Chondrocyte (in vitro differentiated cells): ENCODE results near the gene KTN1. TPM values are rescaled to one million over a fixed set of nuclear protein-coding genes. Genes with fewer than 3 reads are reported as not detected.

Experiments used
- DNase-seq: peaks from one replicate; pipeline ENCODE4 v3.0.0; 2021; ENCODE audit warnings: mixed read lengths, low spot score
- H3K27ac Mint-ChIP-seq: one replicate; pipeline ENCODE4 v1.8.0; 2021; ENCODE audit warnings: mild to moderate bottlenecking, moderate library complexity, mixed read lengths; ENCODE audit not compliant: unreplicated experiment
- H3K27me3 Mint-ChIP-seq: 2 replicates; pipeline ENCODE4 v1.8.0; 2021; ENCODE audit warnings: low read depth, mixed read lengths
- H3K36me3 Mint-ChIP-seq: 2 replicates; pipeline ENCODE4 v1.8.0; 2021; ENCODE audit warnings: low read depth, mixed read lengths
- H3K4me1 Mint-ChIP-seq: 2 replicates; pipeline ENCODE4 v1.8.0; 2021; ENCODE audit warnings: low read depth, mild to moderate bottlenecking, mixed read lengths
- H3K4me3 Mint-ChIP-seq: one replicate; pipeline ENCODE4 v1.8.0; 2021; ENCODE audit warnings: mild to moderate bottlenecking, moderate library complexity, mixed read lengths; ENCODE audit not compliant: unreplicated experiment
- H3K9me3 Mint-ChIP-seq: 2 replicates; pipeline ENCODE4 v1.8.0; 2021; ENCODE audit warnings: low read depth, mixed read lengths
- CTCF ChIP-seq: fragments of 200-600 bp; sonication (generic); IDR thresholded peaks from 2 replicates; pipeline ENCODE4 v1.5.0; 2021; ENCODE audit warnings: antibody characterized with exemption, mild to moderate bottlenecking, moderate library complexity
- total RNA-seq: library from RNA; stranded (reverse); gene quantifications from 3 replicates; pipeline ENCODE4 v1.2.1, GENCODE V29; 2021

Gene KTN1
- total RNA-seq, 1 donor from 2014 or later = 137 TPM

GRCh38 chr14:55578511-55578910 is 1.5 kb upstream of the KTN1 start:
- peak overlapping the region; percentile 97 for H3K27ac Mint-ChIP-seq
- H3K4me3 Mint-ChIP-seq = peak overlapping the region; percentile 96
- no peaks in the 10 kb centered on the region for H3K27me3 Mint-ChIP-seq
- DNase-seq = no peak
- H3K4me1 Mint-ChIP-seq = peaks cover 21% of the 10 kb centered on the region
- H3K9me3 Mint-ChIP-seq = no peaks in the 10 kb centered on the region
- TF ChIP-seq CTCF = no peak
- no peaks in the 10 kb centered on the region for H3K36me3 Mint-ChIP-seq

- Mint-ChIP-seq H3K27ac (peak overlapping the region; percentile 89), H3K9me3 (no peaks in the 10 kb centered on the region), H3K4me3 (peak overlapping the region; percentile 87), H3K4me1 (peaks cover 25% of the 10 kb centered on the region), H3K36me3 (no peaks in the 10 kb centered on the region), H3K27me3 (no peaks in the 10 kb centered on the region)
- DNase-seq = no peak
- peak; percentile 21 for TF ChIP-seq CTCF
These were observed 699 bp downstream of the KTN1 start for GRCh38 chr14:55580470-55581341.

- Mint-ChIP-seq H3K4me3 (peak overlapping the region; percentile 87), H3K27me3 (no peaks in the 10 kb centered on the region), H3K36me3 (no peaks in the 10 kb centered on the region), H3K9me3 (no peaks in the 10 kb centered on the region), H3K27ac (peak overlapping the region; percentile 89), H3K4me1 (peaks cover 32% of the 10 kb centered on the region)
- no peak for DNase-seq
- no peak for TF ChIP-seq CTCF
These were observed 1.4 kb downstream of the KTN1 start for GRCh38 chr14:55581342-55581771.

- Mint-ChIP-seq H3K4me3 (no peak overlapping the region), H3K36me3 (no peaks in the 10 kb centered on the region), H3K27me3 (no peaks in the 10 kb centered on the region), H3K27ac (peak overlapping the region; percentile 13), H3K9me3 (no peaks in the 10 kb centered on the region), H3K4me1 (peaks cover 46% of the 10 kb centered on the region)
- no peak for DNase-seq
- no peak for TF ChIP-seq CTCF
These were observed 2.7 kb downstream of the KTN1 start for GRCh38 chr14:55582746-55583145.

GRCh38 chr14:55583942-55584468 is 4.0 kb downstream of the KTN1 start:
- no peaks in the 10 kb centered on the region for H3K9me3 Mint-ChIP-seq
- no peak for DNase-seq
- H3K27ac Mint-ChIP-seq = no peak overlapping the region
- no peak overlapping the region for H3K4me3 Mint-ChIP-seq
- peaks cover 48% of the 10 kb centered on the region for H3K4me1 Mint-ChIP-seq
- no peak for TF ChIP-seq CTCF
- H3K27me3 Mint-ChIP-seq = no peaks in the 10 kb centered on the region
- H3K36me3 Mint-ChIP-seq = no peaks in the 10 kb centered on the region
